Breast epithelium (tissue), 3 donors: ENCODE results near the gene RALGDS.

ENCODE experiments used
- POLR2A ChIP-seq: fragments of 450-650 bp; IDR thresholded peaks from one replicate; pipeline ENCODE4 v1.6.1; 2016; ENCODE audit warnings: antibody characterized with exemption, mild to moderate bottlenecking, moderate library complexity
- POLR2AphosphoS5 ChIP-seq, 3 donors: sonication (generic); formaldehyde crosslinking; IDR thresholded peaks; one replicate each; pipeline ENCODE4 v1.6.1; 2017; ENCODE audit warnings: antibody characterized with exemption in 3 of 3
- TF ChIP-seq, protein P1 (sequence below), 3 donors: fragments of 450-650 bp; IDR thresholded peaks; one replicate each; pipeline ENCODE4 v1.5.1; 2016 to 2017; ENCODE audit warnings: antibody characterized with exemption in 3 of 3, mild to moderate bottlenecking in 3 of 3, moderate library complexity in 3 of 3

DNA sequence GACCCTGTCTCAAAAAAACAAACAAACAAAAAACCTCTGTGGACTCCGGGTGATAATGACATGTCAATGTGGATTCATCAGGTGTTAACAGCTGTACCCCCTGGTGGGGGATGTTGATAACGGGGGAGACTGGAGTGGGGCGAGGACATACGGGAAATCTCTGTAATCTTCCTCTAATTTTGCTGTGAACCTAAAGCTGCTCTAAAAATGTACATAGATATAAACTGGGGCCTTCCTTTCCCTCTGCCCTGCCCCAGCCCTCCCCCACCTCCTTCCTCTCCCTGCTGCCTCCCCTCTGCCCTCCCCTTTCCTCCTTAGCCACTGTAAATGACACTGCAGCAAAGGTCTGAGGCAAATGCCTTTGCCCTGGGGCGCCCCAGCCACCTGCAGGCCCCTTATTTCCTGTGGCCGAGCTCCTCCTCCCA, 60.6 kb downstream of the RALGDS start:
- TF ChIP-seq, protein P1, sequence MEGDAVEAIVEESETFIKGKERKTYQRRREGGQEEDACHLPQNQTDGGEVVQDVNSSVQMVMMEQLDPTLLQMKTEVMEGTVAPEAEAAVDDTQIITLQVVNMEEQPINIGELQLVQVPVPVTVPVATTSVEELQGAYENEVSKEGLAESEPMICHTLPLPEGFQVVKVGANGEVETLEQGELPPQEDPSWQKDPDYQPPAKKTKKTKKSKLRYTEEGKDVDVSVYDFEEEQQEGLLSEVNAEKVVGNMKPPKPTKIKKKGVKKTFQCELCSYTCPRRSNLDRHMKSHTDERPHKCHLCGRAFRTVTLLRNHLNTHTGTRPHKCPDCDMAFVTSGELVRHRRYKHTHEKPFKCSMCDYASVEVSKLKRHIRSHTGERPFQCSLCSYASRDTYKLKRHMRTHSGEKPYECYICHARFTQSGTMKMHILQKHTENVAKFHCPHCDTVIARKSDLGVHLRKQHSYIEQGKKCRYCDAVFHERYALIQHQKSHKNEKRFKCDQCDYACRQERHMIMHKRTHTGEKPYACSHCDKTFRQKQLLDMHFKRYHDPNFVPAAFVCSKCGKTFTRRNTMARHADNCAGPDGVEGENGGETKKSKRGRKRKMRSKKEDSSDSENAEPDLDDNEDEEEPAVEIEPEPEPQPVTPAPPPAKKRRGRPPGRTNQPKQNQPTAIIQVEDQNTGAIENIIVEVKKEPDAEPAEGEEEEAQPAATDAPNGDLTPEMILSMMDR (IDR thresholded peaks at IDR 0.05), result no peak
- no peak for TF ChIP-seq POLR2A
- TF ChIP-seq POLR2AphosphoS5 (IDR thresholded peaks at IDR 0.05), result no peak
